Endometrial microvascular endothelial cells (primary cell): ENCODE data around the gene SREBF2. TPM values are rescaled to one million over a fixed set of nuclear protein-coding genes. Genes with fewer than 3 reads are reported as not detected.

ENCODE experiments used
- total RNA-seq: library from RNA; depleted of rRNA; stranded (reverse); fragments of >200 nt; gene quantifications from one replicate; pipeline ENCODE4 v1.2.3, GENCODE V29; 2015; ENCODE audit errors: inconsistent ontology term

Gene SREBF2
- total RNA-seq, 1 donor from 2014 or later, result 31.7 TPM

Other genes with a start within 250 kb of the SREBF2 start
- 8.9 TPM for gene PMM1, start 243.3 kb upstream of the SREBF2 start, total RNA-seq
- 52.3 TPM for gene DESI1, start 212.1 kb upstream of the SREBF2 start, total RNA-seq
- gene XRCC6, start 211.8 kb upstream of the SREBF2 start, total RNA-seq, result 481 TPM
- gene SNU13, start 144.2 kb upstream of the SREBF2 start, total RNA-seq, result 185 TPM
- gene MEI1, start 133.6 kb upstream of the SREBF2 start, total RNA-seq, result 0.28 TPM
- 15.1 TPM for gene CCDC134, start 32.4 kb upstream of the SREBF2 start, total RNA-seq
- not detected for gene SHISA8, start 82.0 kb downstream of the SREBF2 start, total RNA-seq
- gene TNFRSF13C, start 93.7 kb downstream of the SREBF2 start, total RNA-seq, result not detected
- 42.8 TPM for gene CENPM, start 114.0 kb downstream of the SREBF2 start, total RNA-seq
- not detected for gene SEPTIN3, start 136.3 kb downstream of the SREBF2 start, total RNA-seq
- gene WBP2NL, start 165.7 kb downstream of the SREBF2 start, total RNA-seq, result not detected
- gene NAGA, start 237.7 kb downstream of the SREBF2 start, total RNA-seq, result 79.9 TPM
- 26.9 TPM for gene PHETA2, start 241.1 kb downstream of the SREBF2 start, total RNA-seq
- gene SMDT1, start 246.6 kb downstream of the SREBF2 start, total RNA-seq, result 0.56 TPM